ENCODE data around the gene BGN.

The BGN gene

DNA sequence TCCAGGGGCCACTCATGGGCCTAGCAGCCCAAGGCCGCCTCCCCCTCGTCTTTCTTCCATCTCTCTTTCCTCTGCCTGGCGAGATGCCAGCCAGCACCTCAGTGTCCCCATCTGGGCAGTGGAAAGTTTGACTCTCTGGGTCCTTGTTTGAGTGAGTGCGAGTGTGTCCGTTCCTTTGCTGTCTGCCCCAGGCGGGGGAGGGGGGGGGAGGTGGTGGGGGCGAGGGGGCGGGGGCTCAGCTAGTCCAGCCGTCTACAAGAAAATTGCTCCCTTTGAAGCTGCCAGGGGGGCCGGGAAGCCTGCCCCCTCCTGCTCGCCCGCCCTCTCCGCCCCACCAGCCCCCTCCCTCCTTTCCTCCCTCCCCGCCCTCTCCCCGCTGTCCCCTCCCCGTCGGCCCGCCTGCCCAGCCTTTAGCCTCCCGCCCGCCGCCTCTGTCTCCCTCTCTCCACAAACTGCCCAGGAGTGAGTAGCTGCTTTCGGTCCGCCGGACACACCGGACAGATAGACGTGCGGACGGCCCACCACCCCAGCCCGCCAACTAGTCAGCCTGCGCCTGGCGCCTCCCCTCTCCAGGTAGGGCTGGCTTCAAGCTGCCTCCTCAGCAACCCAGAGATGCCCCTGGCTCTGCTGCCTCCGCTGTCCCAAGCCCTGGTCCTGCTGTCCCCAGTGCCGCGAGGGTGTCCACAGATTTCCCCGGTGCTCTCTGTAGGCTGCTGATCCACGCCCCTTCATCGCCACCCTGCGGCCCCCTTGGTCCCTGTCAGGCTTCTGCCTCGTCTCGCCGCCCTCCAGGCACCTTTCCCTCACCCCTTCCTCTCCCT, at the start of gene BGN:
TSS of gene BGN (plus strand) at position 440 of the 821 bp plus-strand sequence. CDS start 9,652 bp downstream, outside the sequence.
- DNase-seq = no peak

DNA sequence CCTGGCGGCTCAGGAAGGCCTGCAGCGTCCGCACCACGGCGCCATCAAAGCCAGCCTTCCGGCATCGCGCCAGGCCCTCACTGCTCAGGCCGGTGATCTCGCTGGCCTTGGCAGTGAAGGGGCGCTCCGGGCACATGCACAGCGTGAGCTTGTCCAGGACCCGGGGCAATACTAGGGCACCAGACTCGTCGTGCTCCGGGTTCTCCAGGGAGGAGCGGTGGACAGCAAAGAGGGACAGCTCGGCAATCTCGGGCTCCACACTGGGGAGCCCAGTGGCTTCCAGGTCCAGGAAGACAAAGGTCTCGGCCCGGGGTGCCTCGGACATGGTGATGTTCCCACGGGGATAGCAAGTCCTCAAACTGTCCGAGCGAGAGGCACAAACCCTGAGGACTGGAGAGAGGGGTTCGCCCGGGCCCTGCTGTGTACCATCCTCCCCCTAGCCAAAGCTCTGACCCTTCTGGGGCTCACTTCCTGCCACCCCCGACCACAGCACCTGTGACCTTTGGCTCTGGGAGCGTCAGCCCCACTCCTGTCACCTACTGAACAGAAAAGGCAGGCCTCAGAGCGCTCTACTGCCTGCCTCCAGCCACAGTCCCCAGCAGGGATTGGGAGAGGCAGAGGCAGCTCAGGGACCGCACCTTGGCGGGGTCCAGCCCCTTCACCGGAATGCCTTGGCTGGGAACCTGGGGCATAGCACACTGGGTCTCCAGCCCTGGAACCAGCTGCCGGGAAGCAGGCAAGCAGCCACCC, 49.5 kb upstream of the BGN start:
- no peak for DNase-seq

DNA sequence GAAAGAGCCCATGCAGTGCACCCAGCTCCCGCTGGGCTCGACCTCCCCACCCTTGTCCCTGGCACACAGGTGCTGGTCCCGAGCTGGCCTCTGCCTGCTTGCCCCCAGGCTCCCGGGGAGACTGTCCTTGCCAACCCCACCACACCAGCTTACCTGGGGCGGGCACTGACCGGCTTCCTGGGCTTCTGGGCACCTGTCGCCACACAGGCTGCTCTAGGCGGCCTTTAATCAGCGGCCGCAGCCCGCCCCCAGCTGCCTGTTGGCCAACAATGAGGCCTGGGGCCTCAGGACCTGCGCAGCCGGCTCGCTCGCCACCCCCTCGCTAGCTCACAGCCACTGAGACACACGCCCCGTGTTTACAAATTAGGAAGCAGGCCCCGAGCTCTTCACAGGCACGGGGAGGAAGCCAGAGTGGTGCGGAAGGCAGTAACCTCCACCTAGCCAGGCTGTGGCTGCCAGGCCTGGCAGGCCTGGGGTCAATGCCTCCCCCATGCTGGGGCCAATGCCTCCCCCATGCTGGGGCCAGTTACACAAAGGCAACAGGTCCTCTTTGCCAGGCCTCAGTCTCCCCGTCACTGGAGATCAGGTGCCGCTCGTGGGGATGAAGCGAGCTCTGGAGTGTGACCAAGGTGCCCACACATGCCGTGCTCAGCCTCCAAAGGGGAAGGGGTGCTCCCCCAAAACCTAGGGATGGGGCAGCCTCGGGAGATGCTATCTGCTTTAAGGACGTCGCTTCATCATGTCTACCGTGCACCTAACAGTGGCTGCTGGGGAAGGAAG, 48.7 kb upstream of the BGN start, which contains the start of gene TREX2:
TSS of gene TREX2 (minus strand) at position 201 of the 780 bp plus-strand sequence. CDS start 626 bp downstream, outside the sequence.
- DNase-seq = no peak

DNA sequence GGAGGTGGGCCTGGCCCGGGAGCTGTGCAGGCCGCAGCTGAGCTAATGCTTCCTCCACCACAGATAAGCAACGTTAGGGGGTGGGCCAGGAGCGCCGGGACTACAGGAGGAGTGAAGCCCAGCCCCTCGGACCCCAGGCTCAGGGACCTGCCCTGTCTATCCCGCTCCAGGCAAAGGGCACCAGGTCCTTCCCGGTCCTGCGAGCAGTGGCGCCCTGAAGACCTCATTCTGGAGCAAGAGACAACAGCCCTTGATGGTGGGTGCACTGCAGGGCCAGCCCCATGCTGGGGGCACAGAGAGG, 48.2 kb upstream of the BGN start:
- no peak for DNase-seq

DNA sequence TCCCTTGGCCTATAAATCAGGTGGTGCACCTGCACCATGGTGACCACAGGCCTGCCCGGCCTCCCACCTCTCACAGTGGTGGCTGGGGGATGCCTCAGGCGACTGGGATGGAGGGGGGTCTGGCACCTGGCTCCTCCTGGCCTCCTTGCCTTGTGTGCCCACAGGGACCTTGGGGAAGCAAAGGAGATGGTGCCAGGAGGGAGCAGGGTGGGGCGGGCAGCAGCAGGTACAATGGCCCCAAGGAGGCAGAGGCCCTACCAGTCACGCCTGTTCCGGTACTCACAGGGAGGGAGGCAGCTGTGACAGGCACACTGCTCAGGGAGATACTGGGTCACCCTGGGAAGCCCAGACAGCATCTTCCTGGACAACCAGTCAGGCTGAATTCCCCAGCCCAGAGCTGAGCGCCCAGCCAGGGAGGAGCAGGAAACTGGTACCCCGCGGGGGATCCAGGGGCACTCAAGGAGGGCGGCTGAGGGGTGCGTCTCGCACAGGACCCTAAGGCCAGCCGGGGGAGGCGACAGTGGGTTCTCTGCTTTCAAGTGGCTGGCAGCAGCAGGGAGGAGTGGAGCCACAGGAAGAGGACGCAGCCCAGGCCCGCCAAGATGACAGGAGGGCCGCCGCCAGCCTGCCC, 47.7 kb upstream of the BGN start:
- no peak for DNase-seq

DNA sequence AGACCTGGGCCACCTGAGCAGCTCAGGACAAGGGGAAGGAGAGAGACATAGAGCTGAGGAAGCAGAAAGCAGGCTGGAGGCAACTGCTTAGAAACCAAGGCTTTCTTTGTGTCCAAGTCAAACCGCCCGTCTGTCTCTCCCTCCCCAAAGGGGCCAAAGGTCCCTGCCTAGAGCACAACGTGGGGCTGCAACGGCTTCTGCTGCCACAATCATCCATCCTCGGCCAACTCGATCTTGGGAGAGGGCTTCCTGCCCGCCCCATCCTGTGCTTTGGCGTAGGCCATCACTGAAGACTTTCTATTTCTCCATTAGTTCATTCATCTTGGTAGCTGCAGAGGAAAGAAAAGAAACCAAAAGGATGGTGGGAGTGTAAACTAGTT, 47.2 kb upstream of the BGN start:
- no peak for DNase-seq

DNA sequence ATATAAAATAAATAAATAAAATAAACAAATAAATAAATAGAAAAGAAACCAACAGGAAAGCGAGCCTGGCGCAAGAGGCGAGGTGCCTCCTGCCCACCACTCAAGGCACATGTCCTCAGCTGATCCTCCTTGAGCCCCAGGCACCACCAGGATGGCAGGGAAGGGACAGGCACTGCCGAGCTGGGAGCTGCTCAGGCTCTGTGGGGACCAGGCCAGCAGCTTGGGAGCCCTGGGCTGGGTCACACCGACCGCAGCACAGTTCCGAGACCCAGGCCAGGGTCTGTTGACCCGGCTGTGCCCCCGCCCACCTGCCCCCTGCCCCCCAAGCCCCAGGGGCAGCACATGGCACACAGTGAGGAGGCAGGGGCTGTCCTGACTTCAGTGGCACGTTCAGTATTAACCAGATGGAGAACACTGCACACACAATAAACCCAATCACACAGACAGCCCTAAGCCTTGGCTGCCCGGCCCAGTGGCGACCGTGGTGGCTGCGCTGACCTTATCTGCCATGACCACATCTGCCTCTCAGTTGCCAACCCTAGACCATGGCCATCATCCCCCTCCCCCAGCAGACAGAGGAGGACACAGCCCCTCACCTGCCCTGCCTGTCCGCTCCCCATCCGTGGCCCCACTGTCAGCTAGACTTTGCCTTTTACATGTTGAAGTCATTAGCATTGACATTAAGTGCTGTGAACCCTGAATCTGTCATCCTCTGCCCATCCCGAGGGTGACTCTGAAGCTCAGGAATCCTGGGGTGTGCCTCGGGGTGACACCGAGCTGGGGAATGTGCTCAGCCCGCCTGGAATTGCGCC, 46.0 kb upstream of the BGN start:
- DNase-seq = no peak

DNA sequence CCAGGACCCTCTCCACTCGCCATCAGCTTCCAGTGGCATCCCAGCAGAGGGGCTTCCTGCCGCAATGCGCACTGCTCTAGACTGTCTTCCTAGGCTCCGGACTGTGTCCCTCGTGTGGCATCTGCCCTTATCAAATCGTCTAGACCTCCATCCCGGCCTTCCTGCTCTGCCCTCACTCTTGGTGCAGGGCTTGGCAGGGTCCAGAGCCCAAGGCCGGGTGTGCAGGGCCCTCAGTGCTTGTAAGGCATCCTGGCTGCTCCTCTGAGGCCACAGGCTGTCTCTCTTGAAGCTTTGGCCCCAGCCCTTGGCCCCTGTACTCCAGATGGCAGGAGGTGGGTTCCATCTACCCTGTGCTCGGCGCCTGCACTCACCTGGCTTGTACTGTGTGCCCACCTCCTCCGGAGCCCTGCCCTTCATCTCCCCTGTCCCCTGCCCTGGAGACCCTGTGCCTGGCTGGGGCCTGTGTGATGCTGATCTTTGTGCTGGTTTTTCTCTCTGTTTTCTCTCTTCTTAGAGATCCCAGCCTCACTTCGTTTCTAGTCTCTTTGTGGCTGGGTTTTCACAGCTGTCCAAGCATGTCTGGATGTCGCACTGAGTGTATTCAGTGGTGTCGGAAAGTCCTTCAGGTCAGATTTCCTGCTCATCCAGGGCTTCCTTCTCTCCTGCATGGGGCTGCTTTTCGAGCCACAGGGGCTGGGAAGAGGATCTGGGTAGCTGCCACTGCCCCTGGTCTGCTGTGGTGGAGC, 45.2 kb upstream of the BGN start:
- no peak for DNase-seq

DNA sequence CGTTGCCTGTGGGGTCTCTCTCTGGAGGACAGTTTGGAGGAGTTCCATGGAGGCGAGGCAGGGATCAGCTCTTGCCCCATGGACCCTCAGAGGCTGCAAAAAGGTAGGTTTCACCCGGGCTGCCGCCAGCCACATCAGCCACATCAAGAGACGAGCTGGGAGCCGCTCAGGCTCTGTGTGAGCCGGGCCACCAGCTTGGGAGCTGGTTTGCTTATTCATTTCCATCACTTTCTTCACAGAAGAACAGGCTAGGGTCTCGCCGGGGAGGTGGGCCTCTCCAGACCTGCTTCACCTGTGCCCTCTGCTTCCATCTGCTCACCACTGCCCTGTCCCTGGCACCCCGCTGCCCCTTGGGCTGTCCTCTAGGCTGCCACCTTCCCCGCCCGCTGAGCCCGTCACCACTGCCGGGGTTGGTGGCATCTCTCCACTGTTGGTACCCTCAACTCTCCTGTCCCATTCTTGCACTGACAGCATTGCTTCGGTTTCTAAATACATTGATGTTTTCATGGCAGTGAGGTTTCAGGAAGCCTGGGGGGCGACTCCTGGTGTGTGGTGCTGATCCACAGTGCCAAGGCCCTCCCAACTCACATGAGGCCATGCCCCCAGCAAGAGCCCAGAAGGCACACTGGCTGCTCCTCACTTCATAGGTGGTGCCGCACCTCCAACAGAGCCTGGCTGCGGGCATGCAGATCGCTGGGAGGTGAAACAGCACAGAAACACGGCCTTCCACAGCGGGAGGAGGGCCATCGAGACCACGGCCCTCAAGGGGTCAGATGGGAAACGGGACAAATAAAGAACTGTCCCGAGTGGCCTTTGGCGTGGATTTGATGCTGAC, 44.4 kb upstream of the BGN start:
- DNase-seq = no peak

DNA sequence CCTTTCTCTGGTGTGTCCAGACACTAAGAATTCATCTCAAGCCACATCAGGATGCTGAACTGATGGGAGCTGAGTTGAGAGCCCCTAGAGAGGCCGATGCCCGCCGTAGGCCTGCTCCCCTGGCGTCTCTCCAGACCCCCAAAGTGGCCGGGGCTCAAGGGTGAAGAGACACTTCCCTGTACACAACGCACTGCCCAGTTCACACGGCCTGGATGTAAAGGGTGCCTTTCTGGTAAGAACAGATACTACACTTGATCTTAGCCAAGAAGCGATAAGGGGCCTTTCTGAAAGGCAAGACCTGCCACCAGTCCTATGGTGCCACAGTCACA, 43.9 kb upstream of the BGN start:
- DNase-seq = no peak

DNA sequence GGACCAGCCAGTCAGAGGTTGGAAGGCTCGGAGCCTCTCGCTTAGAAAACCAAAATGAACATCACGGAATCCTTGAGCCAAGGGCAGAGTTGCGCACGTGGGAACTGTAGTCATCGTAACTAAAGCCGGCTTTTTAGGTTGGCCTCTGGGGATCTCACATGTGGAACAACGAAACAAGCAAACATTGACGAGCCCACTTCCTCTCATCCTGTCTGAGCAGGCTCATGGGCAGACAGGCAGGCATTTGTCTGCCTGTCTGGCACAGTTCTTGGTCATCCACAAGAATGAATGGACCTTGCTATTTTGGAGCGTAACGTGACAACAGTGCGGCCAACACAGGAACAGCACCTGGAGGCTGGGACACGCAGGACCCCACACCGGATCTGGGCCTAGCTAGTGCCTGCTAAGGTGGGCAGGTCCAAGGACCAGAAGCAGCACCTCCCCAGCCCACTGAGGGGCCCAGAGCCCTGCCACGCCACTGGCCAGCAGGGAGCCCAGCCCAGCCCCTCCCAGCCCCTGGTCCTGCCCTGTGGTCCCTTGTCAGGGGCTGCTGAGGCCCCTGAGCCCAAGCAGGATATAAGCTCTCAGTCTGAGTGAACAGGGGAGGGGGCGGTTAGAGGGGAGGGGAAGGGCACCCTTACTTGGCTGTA, 39.8 kb upstream of the BGN start:
- DNase-seq = no peak

DNA sequence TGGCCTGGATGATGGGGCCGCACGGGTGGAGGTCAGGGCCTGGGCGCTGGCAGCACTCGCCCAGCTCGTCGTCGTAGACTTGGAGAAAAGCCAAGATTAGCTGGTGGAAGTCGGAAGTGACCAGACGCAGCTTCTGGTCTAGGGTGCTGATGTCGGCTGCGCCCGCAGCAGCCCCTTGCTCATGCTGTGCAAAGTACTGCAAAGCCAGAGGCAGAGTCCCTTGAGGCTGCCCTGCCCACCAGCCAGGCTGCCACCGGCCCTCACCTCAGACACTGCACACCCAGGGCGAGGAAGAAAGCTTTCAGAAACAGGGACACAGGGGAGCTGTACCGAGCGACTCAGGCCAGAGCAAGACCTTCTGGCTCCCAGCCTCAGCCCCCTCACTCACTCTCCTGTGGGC, 39.2 kb upstream of the BGN start:
- no peak for DNase-seq

DNA sequence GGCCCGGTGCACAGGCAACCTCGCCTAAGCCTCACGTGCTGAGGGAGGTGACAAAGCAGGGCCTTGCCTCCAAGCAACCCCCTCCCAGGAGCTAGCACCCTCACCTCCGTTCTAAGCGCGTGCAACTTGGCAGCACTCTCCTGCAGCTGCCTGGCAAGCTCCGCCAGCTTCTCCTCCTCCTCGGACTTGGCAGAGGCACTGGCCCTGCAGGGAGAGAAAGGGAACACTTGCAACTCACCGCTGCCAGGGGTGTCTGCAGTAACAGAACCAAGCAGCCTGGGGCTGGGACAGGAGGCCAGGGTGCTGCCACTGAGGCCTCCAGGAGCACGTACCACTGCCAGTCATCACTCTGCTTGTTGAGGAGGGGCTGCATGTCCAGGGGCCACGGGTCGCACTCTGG, 38.6 kb upstream of the BGN start:
- DNase-seq = no peak

DNA sequence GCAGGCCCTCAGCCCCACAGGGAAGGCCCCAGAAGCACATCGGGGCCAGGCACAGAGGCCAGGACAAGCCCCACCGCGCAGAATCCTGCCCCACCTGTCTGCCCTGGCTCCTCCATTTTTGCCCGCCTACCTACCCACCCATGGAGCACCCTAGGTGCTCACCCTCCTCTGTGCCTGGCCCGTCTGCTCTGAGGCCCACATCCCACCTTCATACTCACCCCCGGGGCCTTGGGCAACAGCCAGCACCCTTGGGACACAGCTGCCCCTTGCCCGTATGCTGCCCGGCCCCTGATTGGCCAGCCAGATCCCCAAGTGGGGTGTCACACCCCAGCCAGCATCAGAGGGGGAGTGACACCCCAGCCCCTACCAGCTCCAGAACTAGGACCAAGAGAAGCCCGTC, 38.1 kb upstream of the BGN start:
- DNase-seq = no peak

DNA sequence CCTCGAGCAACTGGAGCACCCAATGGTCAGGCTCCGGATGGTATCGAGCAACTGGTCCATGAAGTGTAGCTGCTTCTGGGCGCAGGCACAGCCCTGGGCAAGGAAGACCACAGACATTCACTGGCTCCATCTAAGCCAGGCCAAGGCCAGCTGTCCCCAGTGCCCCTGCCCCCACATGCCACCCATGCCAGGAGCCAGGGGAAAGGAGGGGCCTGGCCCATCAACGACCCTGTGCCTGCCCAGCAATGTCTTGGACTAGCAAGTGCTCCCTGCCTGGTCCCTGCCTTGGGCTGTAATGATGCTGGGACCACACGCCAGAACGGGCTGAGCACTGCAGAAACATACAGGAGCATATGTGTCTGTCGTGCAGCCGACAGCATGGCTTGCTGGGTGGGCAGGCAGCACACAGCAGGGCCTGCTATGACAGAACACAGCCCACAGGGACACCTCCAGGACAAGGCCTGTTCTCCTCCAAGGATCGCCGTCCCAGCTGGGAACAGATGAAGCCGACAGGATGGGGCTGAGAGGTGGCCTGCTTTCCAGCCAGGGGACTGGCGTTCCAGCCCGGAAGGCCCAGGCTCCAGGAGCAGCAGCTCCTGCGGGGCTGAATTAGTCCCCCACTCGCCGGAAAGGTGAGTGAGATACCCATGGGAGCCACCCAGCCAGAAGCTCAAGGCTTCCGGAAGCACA, 37.5 kb upstream of the BGN start:
- DNase-seq = no peak

DNA sequence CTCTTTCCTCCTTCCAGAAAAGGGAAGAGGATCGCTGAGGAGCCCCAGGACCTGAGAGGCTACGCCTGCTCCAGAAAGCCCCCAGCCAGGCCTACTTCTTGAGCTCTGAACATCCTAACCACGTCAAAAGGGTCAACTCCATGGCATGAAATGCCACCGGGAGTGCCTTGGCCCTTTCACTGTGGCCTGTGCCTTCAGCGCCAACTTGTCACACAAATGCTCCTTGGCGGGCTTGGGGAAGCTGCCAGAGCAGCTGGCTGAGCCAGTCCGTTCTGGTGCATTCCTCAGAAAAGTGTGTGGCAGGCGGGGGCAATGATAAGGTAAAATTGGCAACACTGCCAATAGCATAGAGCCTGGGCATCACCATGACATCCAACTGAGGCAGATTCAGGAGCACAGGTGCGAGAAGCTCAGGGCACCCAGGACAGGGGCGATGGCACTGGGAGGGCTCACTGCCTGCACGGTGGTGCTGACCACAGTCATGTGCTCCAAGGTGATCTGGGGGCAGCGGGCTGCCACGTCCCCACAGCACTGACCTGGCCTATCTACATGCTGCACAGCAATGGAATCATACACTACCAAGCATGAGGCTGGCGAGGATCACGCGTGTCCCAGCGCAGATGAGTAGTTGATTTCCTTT, 36.8 kb upstream of the BGN start:
- no peak for DNase-seq

DNA sequence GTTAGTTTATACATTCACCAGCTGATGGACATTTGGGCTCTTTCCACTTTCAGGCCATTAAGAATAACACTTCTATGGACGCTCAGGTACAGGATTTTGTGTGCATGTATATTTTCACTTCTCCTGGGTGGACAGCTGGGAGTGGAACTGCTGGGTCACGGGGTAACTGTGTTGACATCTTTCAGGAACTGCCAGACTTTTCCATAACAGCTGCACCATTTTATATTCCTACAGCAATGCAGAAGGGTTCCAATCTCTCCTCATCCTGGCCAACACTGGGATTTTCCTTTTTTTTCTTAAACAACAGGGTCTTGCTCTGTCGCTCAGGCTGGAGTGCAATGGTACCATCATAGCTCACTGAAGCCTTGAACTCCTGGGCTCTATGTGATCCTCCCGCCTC, 36.3 kb upstream of the BGN start:
- DNase-seq = no peak

DNA sequence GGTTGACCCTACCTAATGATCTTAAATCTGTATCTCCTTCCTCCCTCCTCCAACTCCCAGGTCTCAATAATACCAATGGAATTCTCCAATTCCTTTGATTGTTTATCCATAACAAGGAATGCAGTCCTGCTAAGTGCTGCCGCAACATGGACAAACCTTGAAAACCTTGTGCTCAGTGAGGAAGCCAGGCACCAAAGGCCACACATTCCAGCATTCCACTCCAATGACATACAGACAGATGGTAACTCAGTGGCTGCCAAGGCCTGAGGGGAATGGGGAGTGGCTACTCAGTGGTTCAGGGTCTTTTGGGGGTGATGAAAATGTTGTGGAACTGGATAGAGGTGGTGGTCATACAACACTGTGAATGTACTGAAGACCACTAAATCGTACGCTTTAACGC, 34.8 kb upstream of the BGN start:
- DNase-seq = no peak

DNA sequence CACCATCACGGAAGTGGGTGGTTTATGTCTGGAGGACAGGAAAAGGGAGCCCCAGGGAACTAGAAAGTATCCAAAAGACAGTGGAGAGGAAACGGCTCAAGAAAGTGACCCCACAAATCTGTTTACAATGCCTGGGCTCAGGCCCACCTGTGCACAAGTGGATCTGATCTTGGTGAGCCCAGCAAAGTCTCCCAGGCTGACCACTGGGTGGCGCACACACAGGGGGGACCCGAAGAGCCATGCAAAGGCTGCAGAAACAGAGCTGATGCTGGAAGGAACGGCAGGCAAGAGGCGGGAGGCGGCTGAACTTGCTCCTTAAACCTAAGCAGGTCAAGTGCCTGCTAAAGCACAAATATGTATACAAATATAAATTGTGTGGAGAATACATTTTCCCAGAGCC, 34.0 kb upstream of the BGN start:
- no peak for DNase-seq

All from T1000 (cell line).